ENCODE measurements around the gene ARID3C. TPM values are rescaled to one million over a fixed set of nuclear protein-coding genes. Genes with fewer than 3 reads are reported as not detected.

The ARID3C gene, protein sequence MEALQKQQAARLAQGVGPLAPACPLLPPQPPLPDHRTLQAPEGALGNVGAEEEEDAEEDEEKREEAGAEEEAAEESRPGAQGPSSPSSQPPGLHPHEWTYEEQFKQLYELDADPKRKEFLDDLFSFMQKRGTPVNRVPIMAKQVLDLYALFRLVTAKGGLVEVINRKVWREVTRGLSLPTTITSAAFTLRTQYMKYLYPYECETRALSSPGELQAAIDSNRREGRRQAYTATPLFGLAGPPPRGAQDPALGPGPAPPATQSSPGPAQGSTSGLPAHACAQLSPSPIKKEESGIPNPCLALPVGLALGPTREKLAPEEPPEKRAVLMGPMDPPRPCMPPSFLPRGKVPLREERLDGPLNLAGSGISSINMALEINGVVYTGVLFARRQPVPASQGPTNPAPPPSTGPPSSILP
- total RNA-seq, result under 1 TPM; 0.25 to 0.34 TPM

DNA sequence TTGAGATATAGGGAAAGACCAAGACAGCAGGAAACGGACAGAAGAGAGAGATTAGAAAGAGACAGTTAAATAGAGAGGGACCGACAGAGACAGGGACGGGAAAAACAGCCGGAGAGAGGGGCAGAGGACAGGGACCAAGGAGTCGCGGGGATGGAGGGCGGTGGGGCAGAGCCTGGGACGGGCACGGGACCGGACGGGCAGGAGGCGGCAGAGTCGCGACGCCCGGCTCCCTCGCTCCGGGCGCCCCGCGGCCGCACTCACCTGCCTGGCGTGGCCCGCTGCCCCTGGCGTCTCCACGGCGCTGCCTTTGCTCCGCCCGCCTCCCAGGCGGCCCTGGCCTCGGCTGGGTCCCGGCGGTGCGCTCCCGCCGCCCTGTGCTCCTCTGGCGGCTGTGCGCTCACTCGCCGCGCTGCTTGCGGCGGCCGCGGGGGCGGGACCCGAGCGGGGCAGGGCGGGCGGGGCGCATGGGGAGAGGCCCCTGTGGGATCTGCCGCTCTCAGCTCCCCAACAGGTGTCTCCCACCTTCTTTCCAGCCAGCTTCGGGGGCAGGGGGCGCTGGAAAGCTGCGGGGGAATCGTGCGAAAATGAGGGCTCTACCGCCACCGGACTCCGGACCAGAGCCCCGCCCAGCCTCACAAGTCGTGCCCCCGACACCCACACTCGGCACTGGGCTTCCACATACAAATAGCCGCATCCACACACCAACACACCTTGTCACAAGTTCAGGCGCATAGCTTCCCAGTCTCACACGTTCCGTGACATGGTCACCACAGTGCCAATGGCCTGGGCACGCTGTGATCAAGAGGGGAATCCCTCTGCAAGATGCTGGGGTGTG, at the start of gene ARID3C:
Gene ARID3C, minus strand, starts transcription at position 411 of the 835 bp plus-strand sequence. CDS start 1,052 bp downstream, outside the sequence.
- CTCF ChIA-PET, result interaction anchor here (0.9 to 10.9 kb wide), 5 partner anchors 9 to 19 kb away, joined by 3 to 89 read pairs (median 4); partner anchors contain the start of genes DCTN3, GALT and RPP25L
- POLR2A ChIA-PET, result interaction anchor here (1.2 kb wide), 1 partner anchor 9 kb away, joined by 5 read pairs; the partner anchor contains the start of gene DCTN3

DNA sequence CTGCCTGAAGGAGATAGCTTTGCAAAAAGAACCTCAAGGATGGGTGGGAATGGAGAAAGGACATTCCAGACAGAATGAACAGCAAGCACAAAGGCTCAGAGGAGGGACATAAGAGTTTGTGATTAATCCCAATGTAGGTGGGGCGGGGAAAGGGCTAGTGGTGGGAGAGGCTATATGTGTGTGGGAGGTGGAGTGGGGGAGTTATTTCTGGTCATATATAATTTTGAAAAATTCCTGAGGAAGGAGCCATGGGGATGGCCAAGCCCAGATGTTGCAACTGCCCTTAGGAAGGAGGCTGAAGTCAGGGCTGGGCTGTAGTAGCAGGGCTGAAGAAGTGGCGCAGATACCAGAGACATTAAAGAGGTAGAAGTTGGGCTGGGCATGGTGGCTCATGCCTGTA, 47.0 kb upstream of the ARID3C start:
- ChIA-PET POLR2A (no interaction called here), CTCF (interaction anchor here (1.1 to 2.2 kb wide), 3 partner anchors 23 to 27 kb away, joined by 4 to 10 read pairs (median 6); no protein-coding TSS in a partner anchor)

DNA sequence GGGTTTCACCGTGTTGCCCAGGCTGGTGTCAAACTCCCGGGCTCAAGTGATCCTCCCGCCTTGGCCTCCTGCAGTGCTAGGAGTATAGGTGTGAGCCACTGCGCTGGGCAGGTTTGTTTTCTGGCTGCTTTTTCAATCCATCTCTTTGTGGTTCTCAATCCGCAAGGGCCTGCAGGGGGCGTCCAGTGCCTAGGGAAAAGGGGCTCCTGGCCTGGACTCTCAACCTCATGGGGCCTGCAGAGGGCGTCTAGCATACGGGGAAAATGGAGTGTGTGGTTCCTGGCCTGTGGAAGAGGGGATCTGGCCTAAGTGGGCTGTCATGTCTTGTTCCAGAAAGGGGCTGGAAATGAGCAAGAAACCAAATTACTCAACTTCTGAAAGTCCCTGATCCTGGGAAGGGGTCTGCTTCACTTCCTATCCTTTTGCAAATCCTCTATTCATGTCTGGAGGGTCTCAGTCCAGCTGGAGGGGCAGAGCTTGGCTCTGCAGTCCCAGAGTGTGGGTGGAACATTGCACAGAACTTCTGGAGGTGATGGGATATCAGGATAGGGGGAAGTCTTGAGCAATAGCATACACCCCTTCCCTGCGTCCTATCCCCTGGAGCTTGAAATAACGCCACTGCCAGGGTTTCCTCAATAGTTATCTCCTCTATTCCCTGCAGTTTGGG, 46.3 kb upstream of the ARID3C start:
- ChIA-PET CTCF (interaction anchor here (1.1 to 2.2 kb wide), 6 partner anchors 16 to 55 kb away, joined by 3 to 10 read pairs (median 4); partner anchors contain the start of genes CCL19 and DCTN3), POLR2A (interaction anchor here (1.2 kb wide), 1 partner anchor 396 kb away, joined by 9 read pairs; no protein-coding TSS in a partner anchor)

DNA sequence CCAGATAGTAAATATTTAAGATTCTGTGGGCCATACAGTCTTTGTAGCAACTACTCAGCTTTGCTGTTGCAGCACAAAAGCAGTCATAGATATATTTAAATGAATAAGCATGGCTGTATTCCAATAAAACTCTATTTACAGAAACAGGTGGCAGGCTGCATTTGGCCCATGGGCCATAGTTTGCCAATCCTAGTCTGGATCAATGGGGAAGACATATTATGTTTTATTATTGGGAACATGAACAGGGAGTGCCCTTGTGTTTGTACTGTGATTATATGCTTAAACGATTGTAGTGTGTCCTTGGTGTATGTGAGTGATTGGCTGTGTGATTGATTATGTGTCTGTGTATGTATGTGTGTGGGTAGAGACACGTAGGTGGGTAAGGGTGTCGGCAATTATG, 45.6 kb upstream of the ARID3C start:
- ChIA-PET CTCF (interaction anchor here (1.1 to 1.6 kb wide), 4 partner anchors 10 to 54 kb away, joined by 3 to 4 read pairs (median 4); partner anchors contain the start of genes CCL19 and DCTN3), POLR2A (interaction anchor here (1.2 kb wide), 1 partner anchor 397 kb away, joined by 9 read pairs; no protein-coding TSS in a partner anchor)

DNA sequence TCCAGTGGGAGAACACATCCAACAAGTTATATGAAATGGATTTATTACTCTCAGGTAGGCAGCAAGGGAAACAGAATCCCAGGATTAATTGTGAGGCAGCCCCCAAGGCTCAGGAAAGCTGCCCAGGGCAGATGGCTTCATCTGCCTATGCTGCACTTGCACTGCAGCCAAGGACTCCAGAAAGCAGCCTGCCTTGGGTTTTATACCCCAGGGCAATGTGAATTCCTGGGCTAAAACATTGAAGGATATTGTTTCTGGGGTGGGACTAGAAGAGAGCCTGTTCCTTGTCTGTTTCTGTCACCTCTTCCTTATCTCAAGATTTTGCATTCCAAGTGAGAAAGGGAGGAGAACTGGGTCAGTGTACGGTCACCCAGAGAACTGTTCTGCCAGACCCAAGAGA, 42.4 kb upstream of the ARID3C start:
- ChIA-PET POLR2A (no interaction called here), CTCF (no interaction called here)

DNA sequence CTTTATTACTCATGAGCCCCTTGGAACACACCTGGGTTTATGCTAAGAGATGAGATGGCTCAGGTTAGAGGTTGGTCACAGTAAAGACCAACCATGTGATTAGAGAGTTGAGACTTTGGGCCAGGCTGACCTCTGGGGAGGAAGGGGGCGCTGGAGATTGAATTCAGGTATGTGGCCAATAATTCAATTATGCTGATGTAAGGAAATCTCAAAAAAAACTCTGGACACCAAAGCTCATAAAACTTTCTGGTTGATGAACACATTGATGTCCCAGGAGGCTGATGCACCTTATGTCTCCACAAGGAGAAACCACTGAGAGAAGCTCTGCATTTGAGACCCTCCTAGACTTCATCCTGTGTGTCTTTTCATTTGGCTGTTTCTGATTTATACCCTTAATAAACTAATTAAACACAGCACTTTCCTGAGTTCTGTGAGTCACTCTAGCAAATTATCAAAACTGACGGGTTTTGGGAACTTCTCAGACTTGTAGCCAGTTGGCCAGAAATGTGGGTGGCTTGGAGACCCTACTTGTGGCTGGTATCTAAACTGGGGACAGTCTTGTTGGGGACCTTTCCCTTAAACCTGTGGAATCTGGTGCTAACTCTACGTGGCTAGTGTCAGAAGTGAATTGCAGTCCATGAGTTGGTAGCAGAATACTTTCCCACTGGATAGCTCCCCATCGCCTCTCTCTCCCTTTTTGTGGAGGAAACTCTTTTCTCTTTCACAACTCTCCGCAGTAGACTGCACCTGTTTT, 41.1 kb upstream of the ARID3C start:
- CTCF ChIA-PET, result no interaction called here

DNA sequence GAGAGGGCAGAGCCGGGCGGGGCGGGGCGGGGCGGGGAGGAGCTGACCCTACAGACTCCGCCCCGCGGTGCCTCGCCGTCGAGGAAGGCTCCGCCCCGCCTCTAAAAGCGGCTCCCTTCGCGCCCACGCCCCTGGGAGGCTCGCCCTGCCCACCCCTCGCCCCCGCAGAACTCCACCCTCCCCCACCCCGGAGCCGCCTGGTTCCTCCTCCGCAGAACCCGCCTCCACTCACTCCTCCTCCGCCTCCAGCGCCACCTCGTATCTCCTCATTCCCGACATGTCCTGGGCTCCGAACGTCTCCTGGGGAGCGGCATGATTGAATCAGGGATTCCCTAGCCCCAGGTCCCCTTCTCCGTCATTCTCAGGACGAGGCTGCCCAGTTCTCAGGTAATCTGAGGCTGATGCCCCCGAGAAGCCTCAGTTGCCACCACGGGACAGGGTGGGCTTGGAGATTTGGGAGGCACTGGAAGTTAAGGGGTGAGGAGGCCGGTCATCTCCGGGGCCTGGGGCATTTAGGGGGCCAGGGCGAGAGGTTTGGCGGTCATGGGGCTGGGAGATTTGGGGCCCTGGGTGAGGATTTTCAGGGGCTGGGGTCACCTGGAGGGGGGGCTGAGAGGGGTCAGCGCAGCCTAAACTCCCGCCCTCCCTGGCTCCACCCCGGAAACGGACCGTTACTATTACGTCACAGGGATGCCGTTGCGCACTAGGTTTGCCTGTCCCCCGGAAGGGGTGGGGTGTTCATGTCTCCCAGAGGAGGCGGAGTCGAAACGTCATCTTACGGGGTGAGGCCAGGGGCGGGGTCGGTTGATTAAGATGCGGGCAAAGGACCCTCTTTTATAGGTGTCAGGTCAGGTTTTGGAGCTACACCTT, 36.8 kb upstream of the ARID3C start:
- ChIA-PET CTCF (interaction anchor here (0.7 to 1.8 kb wide), 7 partner anchors 8 to 35 kb away, joined by 3 to 8 read pairs (median 4); partner anchors contain the start of gene IL11RA), POLR2A (interaction anchor here (0.9 to 1.3 kb wide), 2 partner anchors 19 to 28 kb away, joined by 3 to 10 read pairs; partner anchors contain the start of genes GALT and SIGMAR1)

More for the DNA sequence above, 41.1 kb upstream of the ARID3C start:
- POLR2A ChIA-PET, result no interaction called here

DNA sequence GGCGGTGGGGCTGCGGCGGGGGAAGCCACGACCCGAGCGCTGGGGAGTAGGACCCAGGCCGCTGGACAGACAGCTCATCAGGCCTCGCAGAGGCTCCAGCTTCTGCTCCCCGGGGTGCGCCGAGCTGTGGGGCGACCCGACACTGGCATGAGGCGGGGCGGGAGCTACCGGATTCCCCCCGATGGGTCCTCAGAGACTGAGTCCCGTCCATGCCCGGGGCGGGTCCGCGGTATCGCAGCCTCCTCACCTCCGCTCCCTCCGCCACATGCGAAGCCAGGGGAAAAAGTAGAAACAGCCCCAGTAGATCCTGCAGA, 36.2 kb upstream of the ARID3C start:
- POLR2A ChIA-PET, result interaction anchor here (0.9 to 1.3 kb wide), 2 partner anchors 19 to 27 kb away, joined by 3 to 10 read pairs; partner anchors contain the start of genes GALT and SIGMAR1

DNA sequence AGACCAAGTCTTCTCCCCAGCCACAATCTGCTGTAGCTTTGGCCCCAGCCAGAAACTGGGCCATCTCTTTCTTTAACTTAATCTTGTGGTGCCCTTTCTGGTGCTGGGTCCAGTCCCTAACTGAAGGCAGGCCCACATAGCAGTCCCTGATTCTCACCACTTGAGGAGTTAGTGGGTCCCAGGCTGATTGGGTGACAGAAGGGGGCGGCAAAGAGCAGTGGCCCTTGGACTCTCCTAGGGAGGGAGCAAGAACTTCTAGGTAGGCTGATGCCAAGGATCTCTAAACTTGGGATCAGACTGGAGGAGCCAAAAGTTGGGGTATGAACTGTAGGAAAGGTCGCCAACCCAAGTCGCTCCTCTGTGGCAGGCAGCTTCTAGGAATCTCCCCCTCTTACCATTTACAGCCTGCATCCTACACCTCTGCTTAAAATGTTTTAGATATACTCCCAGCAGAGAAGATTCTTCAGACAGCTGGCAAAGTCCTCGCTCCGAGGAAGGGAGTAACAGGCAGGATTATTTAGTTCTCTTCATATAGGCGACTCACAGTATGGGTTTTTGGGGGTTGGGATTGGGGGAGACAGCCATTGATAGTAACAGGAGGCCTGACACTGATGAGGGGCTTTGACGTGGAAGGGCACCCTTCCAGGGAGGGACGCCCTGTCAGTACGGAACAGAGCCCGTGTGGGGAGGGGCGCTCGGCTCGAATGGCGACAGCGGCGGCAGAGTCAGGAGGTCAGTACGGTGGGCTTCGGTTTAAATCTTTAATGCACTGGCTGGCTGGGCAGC, 35.6 kb upstream of the ARID3C start:
- POLR2A ChIA-PET, result interaction anchor here (0.9 to 1.3 kb wide), 2 partner anchors 18 to 27 kb away, joined by 3 to 10 read pairs; partner anchors contain the start of genes GALT and SIGMAR1
- CTCF ChIA-PET, result interaction anchor here (0.6 to 1.8 kb wide), 11 partner anchors 8 to 288 kb away, joined by 3 to 8 read pairs (median 4); partner anchors contain the start of genes GALT, IL11RA and MYORG

More for the DNA sequence above, 36.2 kb upstream of the ARID3C start:
- CTCF ChIA-PET, result interaction anchor here (0.6 to 1.8 kb wide), 11 partner anchors 8 to 289 kb away, joined by 3 to 8 read pairs (median 4); partner anchors contain the start of genes IL11RA and MYORG

DNA sequence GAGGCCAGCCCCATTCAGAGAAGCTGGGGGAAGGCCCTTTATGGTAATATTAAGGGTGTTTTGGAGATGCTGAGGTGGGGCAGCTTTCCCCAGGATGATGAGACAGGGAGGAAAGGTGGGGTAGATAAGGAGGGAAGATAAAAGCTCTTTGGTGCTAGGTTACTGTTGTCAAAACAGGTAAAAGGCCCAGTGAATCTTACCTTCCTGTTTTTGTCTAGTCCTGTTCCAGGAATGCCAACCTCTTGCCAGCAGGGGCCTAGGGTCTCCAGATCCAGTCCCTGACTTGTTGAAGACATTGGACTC, 34.4 kb upstream of the ARID3C start:
- POLR2A ChIA-PET, result no interaction called here
- CTCF ChIA-PET, result interaction anchor here (1.6 kb wide), 1 partner anchor 17 kb away, joined by 5 read pairs; the partner anchor contains the start of gene GALT

DNA sequence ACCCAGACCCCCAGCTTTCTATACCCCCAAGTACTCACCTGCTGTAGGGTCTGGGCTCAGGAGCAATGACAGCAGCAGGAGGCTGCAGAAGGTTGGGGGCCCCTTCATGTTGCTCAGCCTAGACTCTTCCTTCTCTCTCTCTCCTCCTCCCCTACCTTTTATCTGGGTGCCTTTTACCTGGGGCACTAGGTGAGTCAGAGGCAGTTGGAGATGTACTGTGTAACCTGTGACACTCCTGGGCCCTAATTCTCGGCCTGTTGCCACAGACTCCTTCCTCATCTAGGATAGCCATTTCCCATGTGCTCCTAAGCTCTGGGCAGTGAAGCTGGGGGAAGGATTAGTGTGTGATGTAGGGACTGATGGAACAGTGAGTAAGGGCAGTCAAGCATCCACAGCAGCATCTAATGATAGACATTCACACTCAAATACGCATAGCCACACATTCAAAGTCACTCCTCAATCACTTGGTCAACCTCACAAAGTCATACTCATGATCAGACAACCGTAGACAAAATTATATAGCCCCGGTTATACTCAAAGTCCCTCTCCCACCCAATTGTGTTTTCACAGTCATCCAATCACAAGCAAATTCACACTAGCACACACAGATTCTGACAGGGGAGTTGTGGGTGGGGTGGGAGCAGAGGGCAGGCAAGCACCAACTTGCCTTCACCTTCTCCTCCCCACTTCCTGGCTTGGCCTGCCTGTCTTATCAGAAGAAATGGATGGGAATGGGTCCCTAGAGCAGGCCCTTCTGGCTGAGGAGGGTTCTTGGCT, 33.8 kb upstream of the ARID3C start, which contains the start of gene CCL27:
Gene CCL27, minus strand, starts transcription at position 132 of the 777 bp plus-strand sequence. Its CDS starts 24 bp downstream, at position 108.
- POLR2A ChIA-PET, result no interaction called here

DNA sequence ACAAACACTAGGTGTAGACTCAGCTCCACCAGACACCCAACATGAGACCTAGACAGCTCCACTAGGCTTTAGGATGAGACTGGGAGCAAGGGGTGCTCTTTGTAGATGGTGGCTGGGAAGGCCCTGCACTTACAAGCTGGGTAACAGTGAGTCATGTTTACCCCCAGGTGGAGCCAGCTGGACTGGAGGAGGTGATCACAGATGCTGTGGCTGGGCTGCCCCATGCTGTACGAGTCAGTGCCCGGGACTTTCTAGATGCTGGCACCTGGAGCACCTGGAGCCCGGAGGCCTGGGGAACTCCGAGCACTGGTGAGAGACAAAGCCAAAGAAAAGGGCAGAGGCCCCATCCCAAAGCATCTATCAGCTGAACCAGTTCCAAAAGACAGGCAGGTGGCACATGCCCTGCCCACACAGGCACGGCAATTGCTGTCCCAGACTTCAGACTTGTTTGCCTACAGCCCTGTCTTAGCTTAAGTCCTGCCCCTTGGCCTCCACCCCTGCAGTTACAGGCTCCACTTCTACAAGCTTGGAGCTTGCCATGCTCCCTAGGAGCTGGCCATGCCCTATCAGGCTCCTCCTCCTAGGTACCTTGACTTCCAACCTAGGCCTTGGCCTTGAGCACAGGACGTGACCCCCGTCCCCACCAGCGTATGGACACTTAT, 30.9 kb upstream of the ARID3C start:
- ChIA-PET POLR2A (interaction anchor here (1.2 kb wide), 1 partner anchor 13 kb away, joined by 3 read pairs; no protein-coding TSS in a partner anchor), CTCF (interaction anchor here (0.6 to 1.0 kb wide), 2 partner anchors 9 to 38 kb away, joined by 3 to 7 read pairs; no protein-coding TSS in a partner anchor)

More for the DNA sequence above, 33.8 kb upstream of the ARID3C start, which contains the start of gene CCL27:
- CTCF ChIA-PET, result interaction anchor here (1.6 kb wide), 1 partner anchor 16 kb away, joined by 5 read pairs; the partner anchor contains the start of gene GALT

DNA sequence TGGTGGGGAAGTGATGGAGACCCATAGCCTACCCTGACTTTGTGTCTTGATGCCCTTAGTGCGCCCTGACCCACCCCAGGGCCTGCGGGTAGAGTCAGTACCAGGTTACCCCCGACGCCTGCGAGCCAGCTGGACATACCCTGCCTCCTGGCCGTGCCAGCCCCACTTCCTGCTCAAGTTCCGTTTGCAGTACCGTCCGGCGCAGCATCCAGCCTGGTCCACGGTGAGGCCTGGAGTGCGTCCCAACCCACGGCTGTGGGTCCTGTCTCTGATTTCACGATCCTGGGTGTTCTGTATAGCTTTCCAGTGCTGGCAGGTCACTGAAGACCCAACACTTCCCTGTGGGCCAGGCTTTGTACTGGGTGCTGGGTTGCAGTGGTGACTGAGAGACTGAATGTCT, 29.6 kb upstream of the ARID3C start:
- CTCF ChIA-PET, result interaction anchor here (0.6 to 1.0 kb wide), 2 partner anchors 10 to 845 kb away, joined by 3 to 4 read pairs; no protein-coding TSS in a partner anchor
- POLR2A ChIA-PET, result interaction anchor here (1.8 kb wide), 1 partner anchor 11 kb away, joined by 6 read pairs; no protein-coding TSS in a partner anchor

DNA sequence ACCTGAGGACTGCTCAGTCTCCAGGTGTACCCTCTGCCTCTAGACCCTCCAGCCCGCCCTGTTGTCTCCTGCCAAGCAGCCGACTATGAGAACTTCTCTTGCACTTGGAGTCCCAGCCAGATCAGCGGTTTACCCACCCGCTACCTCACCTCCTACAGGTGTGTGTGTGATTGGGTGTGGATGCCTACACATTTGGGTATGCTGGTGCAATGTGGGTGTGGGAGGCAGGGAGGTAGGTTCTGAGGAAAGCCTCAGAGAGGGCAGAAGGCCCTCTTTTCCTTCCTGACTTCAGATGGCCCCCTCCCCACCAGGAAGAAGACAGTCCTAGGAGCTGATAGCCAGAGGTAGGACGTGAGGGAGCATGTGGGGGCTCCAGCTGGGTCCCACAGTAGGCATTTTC, 28.1 kb upstream of the ARID3C start:
- ChIA-PET CTCF (interaction anchor here (1.0 to 2.0 kb wide), 3 partner anchors 8 to 12 kb away, joined by 3 to 9 read pairs (median 3); no protein-coding TSS in a partner anchor), POLR2A (interaction anchor here (1.8 kb wide), 1 partner anchor 10 kb away, joined by 6 read pairs; no protein-coding TSS in a partner anchor)
